GM18502 (cell line): ENCODE results near the gene RFWD3.

Experiments
- ATAC-seq: cut with Tn5 transposase; IDR thresholded peaks from one replicate; pipeline ENCODE4 v1.9.1; 2021; ENCODE audit warnings: mild to moderate bottlenecking; ENCODE audit not compliant: unreplicated experiment, poor library complexity

RFWD3 gene

GRCh38 chr16:74585846-74586443 is 80.7 kb downstream of the RFWD3 start:
- ATAC-seq: no peak

GRCh38 chr16:74583926-74584666 is 82.6 kb downstream of the RFWD3 start:
- no peak for ATAC-seq

- no peak for ATAC-seq
Measured at GRCh38 chr16:74582970-74583369, 83.7 kb downstream of the RFWD3 start.

- ATAC-seq: no peak
Measured at GRCh38 chr16:74580833-74581232, 85.8 kb downstream of the RFWD3 start.

- no peak for ATAC-seq
Measured at GRCh38 chr16:74578838-74579237, 87.8 kb downstream of the RFWD3 start.

GRCh38 chr16:74578433-74578832 is 88.2 kb downstream of the RFWD3 start:
- no peak for ATAC-seq

GRCh38 chr16:74577882-74578366 is 88.8 kb downstream of the RFWD3 start:
- no peak for ATAC-seq

- ATAC-seq: no peak
Measured at GRCh38 chr16:74575807-74576643, 90.7 kb downstream of the RFWD3 start.

GRCh38 chr16:74575175-74575806 is 91.4 kb downstream of the RFWD3 start:
- ATAC-seq: no peak

GRCh38 chr16:74574146-74574545 is 92.5 kb downstream of the RFWD3 start:
- no peak for ATAC-seq

GRCh38 chr16:74573622-74574021 is 93.1 kb downstream of the RFWD3 start:
- no peak for ATAC-seq
